HL-60 (cell line): ENCODE data around the gene LRRC38.

Experiments used
- DNase-seq, 2 experiments: peaks; one replicate each; pipeline ENCODE4 v3.0.0-alpha.2; 2010 to 2020; ENCODE audit warnings: low read depth in 1 of 2, low spot score in 1 of 2
- H3K27ac ChIP-seq: fragments of 250-450 bp; sonication (Bioruptor Pico); replicated peaks from 2 replicates; pipeline ENCODE4 v1.5.1; 2020; ENCODE audit warnings: mild to moderate bottlenecking, moderate library complexity
- H3K27me3 ChIP-seq: fragments of 250-450 bp; sonication (Bioruptor Pico); 2 replicates; pipeline ENCODE4 v1.5.1; 2021; ENCODE audit warnings: mild to moderate bottlenecking, moderate library complexity; ENCODE audit not compliant: insufficient read depth, poor library complexity, severe bottlenecking
- H3K4me3 ChIP-seq: replicated peaks from 2 replicates; pipeline ENCODE4 v1.5.1; 2011; ENCODE audit warnings: mild to moderate bottlenecking, control low read depth, low read length; ENCODE audit not compliant: insufficient read depth
- CTCF ChIP-seq: IDR thresholded peaks from one replicate; pipeline ENCODE4 v1.5.1; 2011; ENCODE audit warnings: low read length, control low read depth, inconsistent platforms; ENCODE audit not compliant: insufficient read depth
- GABPA ChIP-seq: IDR thresholded peaks from 2 replicates; pipeline ENCODE4 v1.6.1; 2012; ENCODE audit warnings: low read depth
- POLR2AphosphoS5 ChIP-seq: IDR thresholded peaks from 2 replicates; pipeline ENCODE4 v1.6.1; 2012; ENCODE audit warnings: low read depth
- REST ChIP-seq: IDR thresholded peaks from 2 replicates; pipeline ENCODE4 v1.6.1; 2012; ENCODE audit warnings: low read depth; ENCODE audit not compliant: insufficient replicate concordance
- SPI1 ChIP-seq: IDR thresholded peaks from 2 replicates; pipeline ENCODE4 v1.6.1; 2012; ENCODE audit warnings: low read depth, mild to moderate bottlenecking, borderline replicate concordance

Gene LRRC38

GRCh38 chr1:13540866-13541265, 27.1 kb upstream of the LRRC38 start:
- Histone ChIP-seq H3K27ac (no peak overlapping the region), H3K27me3 (no peaks in the 10 kb centered on the region), H3K4me3 (no peak overlapping the region)
- TF ChIP-seq CTCF (no peak), REST (no peak), SPI1 (no peak), POLR2AphosphoS5 (no peak), GABPA (no peak)
- DNase-seq = no peak

GRCh38 chr1:13539683-13540082, 25.9 kb upstream of the LRRC38 start:
- TF ChIP-seq CTCF (no peak), GABPA (no peak), REST (no peak), POLR2AphosphoS5 (no peak), SPI1 (no peak)
- Histone ChIP-seq H3K27ac (no peak overlapping the region), H3K4me3 (no peak overlapping the region), H3K27me3 (no peaks in the 10 kb centered on the region)
- no peak for DNase-seq

GRCh38 chr1:13538832-13539231, 25.0 kb upstream of the LRRC38 start:
- Histone ChIP-seq H3K27me3 (no peaks in the 10 kb centered on the region), H3K4me3 (no peak overlapping the region), H3K27ac (no peak overlapping the region)
- TF ChIP-seq POLR2AphosphoS5 (no peak), GABPA (no peak), REST (no peak), SPI1 (no peak), CTCF (no peak)
- DNase-seq = no peak
